PC-3 (cell line): ENCODE data around the gene CLK2. TPM values are rescaled to one million over a fixed set of nuclear protein-coding genes. Genes with fewer than 3 reads are reported as not detected.
A peak's percentile ranks its signal among the peaks of the same experiment; 100 is the strongest.

ENCODE experiments used
- ATAC-seq: fragments of 200-7000 bp; cut with Tn5 transposase; 2 replicates; pipeline ENCODE4 v1.9.1; 2020; ENCODE audit warnings: mild to moderate bottlenecking, moderate library complexity
- Bru-seq: library from RNA; stranded (reverse); fragments of 400-500 nt; gene quantifications from one replicate; lab custom pipeline; 2021; lab: Mats Ljungman, UMichigan
- BruChase-seq, 2 experiments: library from RNA; stranded (reverse); fragments of 400-500 nt; gene quantifications; one replicate each; lab custom pipeline; 2021; lab: Mats Ljungman, UMichigan
- BruUV-seq: library from RNA; stranded (reverse); fragments of 400-500 nt; replicated peaks from 2 replicates; lab custom pipeline; 2021; lab: Mats Ljungman, UMichigan
- CTCF ChIA-PET: fragments of 300-600 bp; sonication (Branson Sonifier 250); formaldehyde crosslinking; loops from one replicate; lab custom pipeline; 2022; ENCODE audit warnings: antibody characterized with exemption; lab: Charles Lee
- POLR2A ChIA-PET: fragments of 300-600 bp; sonication (Branson Sonifier 250); formaldehyde crosslinking; loops from one replicate; lab custom pipeline; 2022; ENCODE audit warnings: antibody characterized with exemption; ENCODE audit not compliant: unreplicated experiment; lab: Charles Lee
- DNase-seq: peaks from one replicate; pipeline ENCODE4 v3.0.0-alpha.2; 2015
- H2AFZ ChIP-seq: fragments of 300-600 bp; sonication (generic); 2 replicates; pipeline ENCODE4 v1.6.0; 2016; ENCODE audit warnings: antibody characterized with exemption, low read length
- H3F3A ChIP-seq: fragments of 300-600 bp; sonication (generic); one replicate; pipeline ENCODE4 v1.6.0; 2017; ENCODE audit warnings: antibody characterized with exemption, low read length, control low read depth, mild to moderate bottlenecking; ENCODE audit not compliant: unreplicated experiment
- H3K27ac ChIP-seq: fragments of 300-600 bp; sonication (generic); 2 replicates; pipeline ENCODE4 v1.5.1; 2016; ENCODE audit warnings: mild to moderate bottlenecking, low read length
- H3K27me3 ChIP-seq: fragments of 300-600 bp; sonication (generic); 2 replicates; pipeline ENCODE4 v1.6.1; 2016; ENCODE audit warnings: low read length, mixed read lengths
- H3K36me3 ChIP-seq: fragments of 300-600 bp; sonication (generic); 2 replicates; pipeline ENCODE4 v1.6.1; 2016; ENCODE audit warnings: low read depth, mixed run types, low read length, mixed read lengths
- H3K4me1 ChIP-seq: fragments of 300-600 bp; sonication (generic); 2 replicates; pipeline ENCODE4 v1.5.1; 2016; ENCODE audit warnings: low read length; ENCODE audit not compliant: insufficient read depth
- H3K4me2 ChIP-seq: fragments of 300-600 bp; sonication (generic); 2 replicates; pipeline ENCODE4 v1.6.0; 2016; ENCODE audit warnings: low read length
- H3K4me3 ChIP-seq: fragments of 300-600 bp; sonication (generic); 2 replicates; pipeline ENCODE4 v1.5.1; 2016; ENCODE audit warnings: mild to moderate bottlenecking, low read length, mixed read lengths
- H3K79me2 ChIP-seq: fragments of 300-600 bp; sonication (generic); 2 replicates; pipeline ENCODE4 v1.6.1; 2017; ENCODE audit warnings: low read length, mixed read lengths
- H3K9ac ChIP-seq: fragments of 300-600 bp; sonication (generic); 2 replicates; pipeline ENCODE4 v1.6.0; 2016; ENCODE audit warnings: mild to moderate bottlenecking, low read length
- H3K9me2 ChIP-seq: fragments of 300-600 bp; sonication (generic); replicated peaks from 2 replicates; pipeline ENCODE4 v1.6.1; 2016; ENCODE audit warnings: mixed run types, low read length, mixed read lengths
- H3K9me3 ChIP-seq: fragments of 300-600 bp; sonication (generic); 2 replicates; pipeline ENCODE4 v1.6.1; 2016; ENCODE audit warnings: low read length, mixed read lengths
- H4K20me1 ChIP-seq: fragments of 300-600 bp; sonication (generic); 2 replicates; pipeline ENCODE4 v1.6.1; 2016; ENCODE audit warnings: low read length, mixed read lengths
- CTCF ChIP-seq: fragments of 300-600 bp; sonication (generic); conservative IDR thresholded peaks from 2 replicates; pipeline ENCODE4 v1.5.1; 2017; ENCODE audit warnings: antibody characterized with exemption, low read depth, mild to moderate bottlenecking, low read length
- EZH2 ChIP-seq: fragments of 300-600 bp; sonication (generic); IDR thresholded peaks from one replicate; pipeline ENCODE4 v1.6.1; 2017; ENCODE audit warnings: antibody characterized with exemption, mild to moderate bottlenecking, low read length; ENCODE audit not compliant: unreplicated experiment
- EZH2phosphoT487 ChIP-seq: fragments of 300-600 bp; sonication (generic); IDR thresholded peaks from 2 replicates; pipeline ENCODE4 v1.6.1; 2018; ENCODE audit warnings: mild to moderate bottlenecking, antibody characterized with exemption, low read length, borderline replicate concordance
- intact Hi-C: fragments of 100-400 bp; cut with micrococcal nuclease; formaldehyde crosslinking; loops from 2 replicates; pipeline ENCODE4 v1.9.0; 2023
- long read RNA-seq: library from polyadenylated mRNA; unstranded; transcript quantifications from one replicate; pipeline ENCODE4 v2.0.0, GENCODE V29; 2021; ENCODE audit not compliant: unreplicated experiment
- total RNA-seq: library from RNA; depleted of rRNA; stranded (reverse); fragments of >200 nt; gene quantifications from 2 replicates; pipeline ENCODE4 v1.2.3, GENCODE V29; 2014; rRNA removed

Gene CLK2
- total RNA-seq = 44.5 and 49.9 TPM in 2 replicates
- Bru-seq, nascent RNA = percentile 91 among the genes with signal in this experiment
- percentile 95 among the genes with signal in this experiment for BruChase-seq, experiment 1, labeled RNA remaining after a 6-hour chase
- percentile 96 among the genes with signal in this experiment for BruChase-seq, experiment 2, labeled RNA remaining after a 2-hour chase
- long read RNA-seq, transcript CLK2-201 (13 exons, 2,120 nt) = minor isoform, 9 of 169 reads
- long read RNA-seq, transcript CLK2-203 (13 exons, 2,166 nt) = major isoform, 46 of 169 reads
- long read RNA-seq, transcript CLK2-205 (12 exons, 1,885 nt) = minor isoform, 5 of 169 reads
- long read RNA-seq, transcript CLK2-202 (13 exons, 1,934 nt) = minor isoform, 16 of 169 reads
- long read RNA-seq, partial matches to known transcripts = 16 of 169 reads
- long read RNA-seq, other reads (novel, unspliced or antisense) = 77 of 169 reads

DNA sequence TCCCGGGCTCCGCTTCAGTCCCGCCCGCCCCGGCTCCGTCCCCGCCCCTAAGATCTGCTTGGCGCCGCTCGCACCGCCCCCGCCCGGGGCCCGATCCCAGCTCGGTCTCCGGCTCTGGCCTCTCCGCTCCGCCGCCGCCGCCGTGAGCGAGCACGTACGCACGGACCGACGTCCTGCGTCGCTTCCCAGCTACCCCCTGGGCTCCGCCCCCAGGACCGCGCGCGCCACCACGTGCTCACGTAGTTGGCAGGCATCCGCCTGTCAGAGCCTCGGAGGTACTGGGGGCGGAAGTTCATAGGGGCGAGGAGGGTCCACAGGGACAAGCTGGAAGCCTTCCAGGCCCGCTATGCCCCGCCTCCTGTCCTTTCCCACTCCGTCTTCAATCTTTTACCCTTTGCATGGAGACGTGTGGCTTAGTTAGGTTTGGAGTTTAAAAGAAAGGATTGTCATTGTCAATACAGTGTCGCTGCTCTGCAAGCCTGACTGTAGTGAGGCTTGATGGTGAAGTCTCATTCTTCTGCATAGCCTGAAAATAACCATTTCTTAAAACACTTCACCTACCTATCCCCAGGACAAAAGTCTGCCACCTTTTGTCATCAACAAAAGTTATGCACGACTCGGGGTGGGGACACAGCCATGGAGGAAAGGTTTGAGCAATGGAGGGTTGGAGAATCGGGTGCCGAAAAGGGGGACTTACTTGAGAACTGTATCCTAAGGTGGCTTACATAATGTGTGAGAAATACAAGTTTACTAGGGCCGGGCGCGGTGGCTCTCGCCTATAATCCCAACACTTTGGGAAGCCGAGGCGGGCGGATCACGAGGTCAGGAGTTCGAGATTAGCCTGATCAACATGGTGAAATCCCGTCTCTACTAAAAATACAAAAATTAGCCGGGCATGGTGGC lies at the start of gene CLK2:
Gene CLK2 (minus strand): TSS at position 162 of the 903 bp plus-strand sequence. CDS start 2,527 bp downstream, outside the sequence.
- Histone ChIP-seq H2AFZ (peak within 1 kb of the TSS; percentile 78), H4K20me1 (peaks cover 6% of the 10 kb centered on the region; the same call in 1 of the 2 replicates), H3K9me3 (no peaks in the 10 kb centered on the region), H3F3A (no peaks in the 10 kb centered on the region), H3K79me2 (peaks cover 35% of the 10 kb centered on the region), H3K36me3 (peaks cover 20% of the 10 kb centered on the region), H3K4me1 (peaks cover 18% of the 10 kb centered on the region), H3K4me3 (peak within 1 kb of the TSS; percentile 90), H3K27me3 (no peaks in the 10 kb centered on the region), H3K9me2 (no peaks in the 10 kb centered on the region), H3K9ac (peak within 1 kb of the TSS; percentile 91), H3K4me2 (peak within 1 kb of the TSS; percentile 95), H3K27ac (peak within 1 kb of the TSS; percentile 44)
- BruUV-seq = TSS peak; percentile 67
- ATAC-seq (peak; percentile 83), DNase-seq (peak; percentile 98)
- TF ChIP-seq EZH2phosphoT487 (no peak), CTCF (no peak), EZH2 (no peak)
- intact Hi-C loops = loop anchor here (1.0 kb wide), 1 partner anchor 23 kb away; no protein-coding TSS in a partner anchor
- POLR2A ChIA-PET = interaction anchor here (1.1 kb wide), 1 partner anchor 50 kb away, joined by 6 read pairs; no protein-coding TSS in a partner anchor
- CTCF ChIA-PET = interaction anchor here (0.6 to 1.4 kb wide), 6 partner anchors 23 to 312 kb away, joined by 3 to 12 read pairs (median 3); partner anchors contain the start of gene PYGO2

- H4K20me1 ChIP-seq = no peaks in the 10 kb centered on the region
- BruUV-seq = no TSS peak
- CTCF ChIA-PET = interaction anchor here (0.6 to 1.7 kb wide), 4 partner anchors 44 to 76 kb away, joined by 3 to 14 read pairs (median 3); partner anchors contain the start of gene CLK2
- ATAC-seq (no peak), DNase-seq (peak; percentile 30)
- H3K36me3 ChIP-seq = peaks cover 18% of the 10 kb centered on the region
- POLR2A ChIA-PET = interaction anchor here (0.6 to 0.9 kb wide), 2 partner anchors 61 to 129 kb away, joined by 3 read pairs; partner anchors contain the start of gene SCAMP3
- H3K27ac ChIP-seq = no peak overlapping the region
- no peaks in the 10 kb centered on the region for H3K27me3 ChIP-seq
- H3K4me2 ChIP-seq = peak overlapping the region; percentile 93
- H3F3A ChIP-seq = no peaks in the 10 kb centered on the region
- no peaks in the 10 kb centered on the region for H3K9me3 ChIP-seq
- peaks cover 21% of the 10 kb centered on the region for H3K4me1 ChIP-seq
- peak overlapping the region; percentile 80 for H3K4me3 ChIP-seq
- H2AFZ ChIP-seq = peak overlapping the region; percentile 92; the same call in 1 of the 2 replicates
- peak overlapping the region; percentile 84; the same call in 1 of the 2 replicates for H3K9ac ChIP-seq
- no peaks in the 10 kb centered on the region for H3K9me2 ChIP-seq
- intact Hi-C loops = no loop called here
- TF ChIP-seq CTCF (no peak), EZH2 (no peak), EZH2phosphoT487 (no peak)
- peaks cover 29% of the 10 kb centered on the region for H3K79me2 ChIP-seq
Observed at GRCh38 chr1:155322571-155322952, 49.3 kb upstream of the CLK2 start.
